Mesodermal cell (in vitro differentiated cells): ENCODE data around the gene CSN1S1. TPM values are rescaled to one million over a fixed set of nuclear protein-coding genes. Genes with fewer than 3 reads are reported as not detected.

Source experiments
- H3K27ac ChIP-seq: 2 replicates; pipeline ENCODE4 v1.7.0; 2013; ENCODE audit warnings: mild to moderate bottlenecking, low read depth, low read length, moderate library complexity; ENCODE audit not compliant: severe bottlenecking
- H3K36me3 ChIP-seq: 2 replicates; pipeline ENCODE4 v1.7.1; 2013; ENCODE audit warnings: mild to moderate bottlenecking, low read length, moderate library complexity; ENCODE audit not compliant: control insufficient read depth, insufficient read depth
- H3K4me1 ChIP-seq: one replicate; pipeline ENCODE4 v1.7.1; 2013; ENCODE audit warnings: mild to moderate bottlenecking, low read length; ENCODE audit not compliant: insufficient read depth, control insufficient read depth, poor library complexity, severe bottlenecking
- H3K4me3 ChIP-seq: 2 replicates; pipeline ENCODE4 v1.7.0; 2013; ENCODE audit warnings: low read length, control low read depth, mild to moderate bottlenecking; ENCODE audit not compliant: insufficient read depth, poor library complexity, severe bottlenecking; ENCODE audit errors: extremely low read depth
- H3K9me3 ChIP-seq: 2 replicates; pipeline ENCODE4 v1.7.1; 2013; ENCODE audit warnings: mild to moderate bottlenecking, low read length, moderate library complexity; ENCODE audit not compliant: control insufficient read depth
- WGBS, 2 experiments: methylation state at CpG; one replicate each; pipeline ENCODE4 v1.1.5; 2013; ENCODE audit warnings: missing lambda C conversion rate in 2 of 2; ENCODE audit not compliant: insufficient coverage in 2 of 2; 5-methylcytosine and 5-hydroxymethylcytosine counted together
- polyA plus RNA-seq, 2 experiments: library from polyadenylated mRNA; stranded (reverse); fragments of 50-300 nt; gene quantifications; one replicate each; pipeline ENCODE4 v1.2.3, GENCODE V29; 2013

The CSN1S1 gene, protein sequence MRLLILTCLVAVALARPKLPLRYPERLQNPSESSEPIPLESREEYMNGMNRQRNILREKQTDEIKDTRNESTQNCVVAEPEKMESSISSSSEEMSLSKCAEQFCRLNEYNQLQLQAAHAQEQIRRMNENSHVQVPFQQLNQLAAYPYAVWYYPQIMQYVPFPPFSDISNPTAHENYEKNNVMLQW
- not detected for polyA plus RNA-seq (2013, experiment 1 of 2)
- polyA plus RNA-seq (2013, experiment 2 of 2) = not detected

DNA sequence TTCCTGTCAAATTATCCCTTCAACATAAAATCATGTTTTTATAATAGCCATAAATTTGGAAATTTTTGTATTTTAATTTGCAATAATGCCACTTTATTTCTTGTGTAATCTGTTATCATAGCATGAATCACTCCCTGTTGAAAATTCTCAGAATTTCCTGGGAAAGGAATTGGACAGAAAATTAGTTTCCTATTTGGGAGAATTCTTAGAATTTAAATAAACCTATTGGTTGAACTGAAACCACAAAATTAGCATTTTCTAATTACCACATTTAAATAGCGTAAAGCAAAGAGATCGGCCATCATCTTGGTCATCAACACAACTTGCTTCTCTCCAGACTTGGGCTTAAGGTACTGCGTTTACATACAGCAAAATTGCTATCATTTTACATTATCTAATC is at the start of gene CSN1S1:
Gene CSN1S1, plus strand, starts transcription at position 301 of the 400 bp plus-strand sequence. CDS start 1,488 bp downstream, outside the sequence.
- WGBS, 2 experiments = 94 to 100% methylated on average over 2 to 3 of the region's 3 CpGs
- Histone ChIP-seq H3K36me3 (no peaks in the 10 kb centered on the region), H3K4me1 (peaks cover 6% of the 10 kb centered on the region), H3K9me3 (no peaks in the 10 kb centered on the region), H3K4me3 (no peak within 1 kb of the TSS), H3K27ac (no peak within 1 kb of the TSS)

DNA sequence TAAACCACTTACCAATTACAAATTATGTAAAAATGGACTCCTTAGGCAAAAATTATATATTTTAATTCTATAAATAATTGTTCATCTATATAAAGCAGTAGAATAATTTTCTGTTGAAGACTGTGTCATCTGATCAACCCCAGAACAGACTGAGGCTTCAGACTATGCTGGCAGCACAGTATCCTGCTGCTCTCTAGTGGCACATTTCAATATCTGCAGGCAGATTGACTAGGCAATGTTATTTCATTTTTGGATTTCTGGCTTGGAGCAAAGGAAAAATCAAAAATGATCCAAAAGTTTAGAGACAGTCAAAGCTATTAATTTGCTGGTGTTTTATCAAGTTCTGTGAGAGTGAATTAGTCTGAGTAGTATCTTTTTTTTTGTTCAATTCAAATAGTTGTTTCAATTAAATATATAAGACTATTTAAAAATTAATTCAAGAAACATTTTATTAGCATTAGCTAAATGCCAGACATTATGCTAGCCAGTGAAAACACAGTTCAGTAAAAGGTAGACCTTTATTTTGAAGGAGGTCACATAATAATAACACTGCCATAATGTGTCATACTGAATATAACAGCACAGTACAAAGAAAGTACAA is 49.6 kb upstream of the CSN1S1 start:
- H3K27ac ChIP-seq = no peak overlapping the region
- no peaks in the 10 kb centered on the region for H3K36me3 ChIP-seq
- no peak overlapping the region for H3K4me3 ChIP-seq
- peaks cover 9% of the 10 kb centered on the region for H3K9me3 ChIP-seq
- no peaks in the 10 kb centered on the region for H3K4me1 ChIP-seq

DNA sequence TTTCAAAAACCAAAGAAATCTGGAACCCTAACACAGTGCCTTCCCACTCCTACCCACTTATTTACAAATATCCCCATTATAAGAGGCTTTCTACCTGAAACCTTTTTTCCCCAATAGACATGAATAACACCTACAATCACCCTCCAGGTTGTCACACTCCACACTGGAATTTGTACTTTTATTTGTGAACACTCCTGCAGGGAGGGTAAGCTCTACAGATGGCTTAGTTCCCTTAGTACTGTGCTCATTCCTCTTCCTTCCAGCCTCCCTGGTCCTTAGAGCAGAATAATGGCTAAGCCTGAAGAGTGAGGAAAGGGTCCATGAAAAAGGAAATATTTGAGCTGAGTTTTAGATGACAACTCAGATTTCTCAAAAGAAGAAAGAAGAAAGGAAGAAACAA is 48.7 kb upstream of the CSN1S1 start:
- H3K36me3 ChIP-seq = no peaks in the 10 kb centered on the region
- H3K4me3 ChIP-seq = no peak overlapping the region
- no peaks in the 10 kb centered on the region for H3K4me1 ChIP-seq
- H3K9me3 ChIP-seq = peaks cover 9% of the 10 kb centered on the region
- no peak overlapping the region for H3K27ac ChIP-seq

DNA sequence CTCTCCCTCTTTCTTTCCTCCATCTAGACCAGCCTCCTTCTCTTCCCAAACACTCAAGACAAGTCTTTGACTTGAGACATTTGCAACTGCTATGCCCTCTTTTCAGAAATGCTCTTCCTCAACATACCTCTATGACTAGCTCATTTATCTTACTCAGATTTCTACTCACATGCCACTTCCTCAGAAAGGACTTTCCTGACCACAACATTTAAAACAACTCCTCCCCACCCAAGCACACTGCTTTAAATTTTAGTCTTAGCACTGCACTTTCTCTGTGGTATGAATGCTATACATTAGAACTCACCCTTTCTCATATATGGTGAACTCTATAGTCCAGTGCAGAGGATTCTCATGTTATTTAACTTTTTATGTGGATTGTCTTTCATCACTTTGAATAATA is 42.5 kb upstream of the CSN1S1 start:
- Histone ChIP-seq H3K27ac (no peak overlapping the region), H3K36me3 (no peaks in the 10 kb centered on the region), H3K9me3 (peaks cover 6% of the 10 kb centered on the region), H3K4me3 (no peak overlapping the region), H3K4me1 (no peaks in the 10 kb centered on the region)

DNA sequence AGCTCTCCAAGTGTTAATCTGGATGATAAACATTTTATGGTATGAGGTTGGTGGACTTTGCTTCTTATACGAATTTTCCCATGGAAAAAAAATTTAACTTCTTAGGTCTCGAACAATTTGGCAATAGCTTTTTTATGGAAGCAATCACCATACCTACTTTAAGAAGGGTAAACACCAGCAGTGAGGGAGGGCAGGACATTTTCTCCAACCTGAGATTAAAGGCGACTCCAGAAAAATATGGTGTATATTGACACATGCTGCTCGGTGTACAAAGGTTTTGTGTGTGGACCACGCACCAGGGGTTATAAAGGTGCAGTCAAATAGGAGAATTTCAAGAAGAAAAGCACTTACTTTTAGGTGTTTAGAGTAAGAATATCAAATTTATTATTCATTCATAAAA is 36.7 kb upstream of the CSN1S1 start:
- Histone ChIP-seq H3K36me3 (no peaks in the 10 kb centered on the region), H3K4me3 (no peak overlapping the region), H3K9me3 (no peaks in the 10 kb centered on the region), H3K4me1 (no peaks in the 10 kb centered on the region), H3K27ac (no peak overlapping the region)
- WGBS, 2 experiments = 85% methylated on average over 3 of the region's 5 CpGs; no CpG with 5 or more reads in 1 of the 2 experiments

DNA sequence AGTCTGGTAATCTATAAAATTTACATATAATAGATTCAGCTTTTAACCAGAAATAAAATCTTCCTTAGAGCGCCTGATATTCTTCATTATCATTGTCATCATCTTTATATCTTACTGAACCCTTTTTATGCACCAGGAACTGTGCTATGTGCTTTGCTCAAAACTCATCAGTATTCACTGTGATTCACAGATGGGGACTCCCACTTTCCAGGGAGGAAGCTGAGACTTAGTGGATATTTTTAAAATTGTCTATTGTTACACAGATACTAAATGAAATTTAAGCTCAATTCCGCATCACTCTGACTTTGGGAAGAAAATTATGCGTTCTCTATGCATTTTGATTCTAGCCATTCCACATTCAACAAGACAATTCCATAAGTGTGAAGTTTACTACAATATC is 36.1 kb upstream of the CSN1S1 start:
- 80% methylated on average over 1 of the region's 3 CpGs; no CpG with 5 or more reads in 1 of the 2 experiments for WGBS, 2 experiments
- Histone ChIP-seq H3K4me1 (no peaks in the 10 kb centered on the region), H3K9me3 (no peaks in the 10 kb centered on the region), H3K36me3 (no peaks in the 10 kb centered on the region), H3K4me3 (no peak overlapping the region), H3K27ac (no peak overlapping the region)

DNA sequence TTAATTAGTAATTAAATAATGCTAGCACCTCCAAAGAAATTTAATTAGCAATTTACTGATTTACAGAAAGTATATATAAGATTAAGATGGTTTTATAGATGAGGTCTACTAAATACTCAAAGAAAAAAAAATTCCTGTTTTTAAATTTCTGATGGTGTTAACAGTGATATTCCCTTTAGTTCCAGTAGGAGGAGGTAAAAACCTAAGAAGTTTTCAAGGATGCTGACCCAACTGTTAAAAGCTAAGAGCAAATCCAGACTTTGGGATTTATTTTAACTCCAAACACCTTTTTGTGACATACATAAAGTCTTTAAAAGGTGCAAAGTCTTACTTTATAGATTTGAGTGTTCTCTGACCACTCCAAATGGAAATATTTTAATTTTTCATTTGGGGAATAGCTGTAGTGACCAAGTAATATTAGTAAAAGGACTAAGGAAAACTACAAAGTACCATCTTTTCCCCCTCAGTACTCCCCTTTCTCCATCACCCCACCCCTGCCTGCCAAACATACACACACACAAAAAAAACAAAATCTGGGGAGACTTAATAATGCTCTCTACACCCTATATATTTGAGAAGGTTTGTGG is 34.2 kb upstream of the CSN1S1 start:
- H3K4me3 ChIP-seq = no peak overlapping the region
- no peaks in the 10 kb centered on the region for H3K9me3 ChIP-seq
- H3K36me3 ChIP-seq = no peaks in the 10 kb centered on the region
- H3K4me1 ChIP-seq = no peaks in the 10 kb centered on the region
- no peak overlapping the region for H3K27ac ChIP-seq

DNA sequence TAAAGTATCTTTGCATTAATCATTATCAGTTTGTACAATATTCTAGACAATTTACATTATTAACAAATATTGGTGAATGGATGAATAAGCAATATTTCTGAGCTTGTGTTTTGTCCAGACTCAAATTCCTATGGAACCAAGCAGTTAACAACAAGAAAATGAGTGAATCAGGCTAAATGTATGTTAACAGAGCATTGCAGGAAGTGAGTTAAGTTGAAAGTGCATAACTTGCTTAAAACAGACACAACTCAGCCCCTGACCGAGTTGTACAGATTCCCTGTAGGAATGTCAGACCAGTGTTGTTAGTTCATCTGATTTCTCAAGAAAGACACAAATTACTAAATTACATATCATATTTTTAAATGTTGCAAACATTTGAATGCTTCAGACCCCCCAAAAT is 23.7 kb upstream of the CSN1S1 start:
- H3K4me1 ChIP-seq = no peaks in the 10 kb centered on the region
- no peaks in the 10 kb centered on the region for H3K36me3 ChIP-seq
- H3K9me3 ChIP-seq = no peaks in the 10 kb centered on the region
- H3K27ac ChIP-seq = peak overlapping the region; percentile 85
- H3K4me3 ChIP-seq = no peak overlapping the region
- no CpG with 5 or more reads among the region's 1 CpG for WGBS, 2 experiments

DNA sequence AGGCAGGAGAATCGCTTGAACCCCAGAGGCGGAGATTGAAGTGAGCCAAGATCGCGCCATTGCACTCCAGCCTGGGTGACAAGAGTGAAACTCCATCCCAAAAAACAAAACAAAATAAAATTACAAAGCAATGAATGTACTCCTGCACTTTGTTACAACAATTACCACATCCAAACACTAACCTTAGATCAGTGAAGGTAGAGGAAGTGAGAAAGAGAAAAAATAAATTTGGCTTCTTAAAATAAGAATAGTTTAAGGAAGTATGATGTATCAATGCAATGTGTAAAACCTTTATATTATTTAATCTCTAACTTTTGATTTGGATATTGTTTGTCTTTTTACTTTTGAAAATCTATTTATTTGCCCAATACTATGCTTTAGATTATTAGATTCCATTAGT is 21.7 kb upstream of the CSN1S1 start:
- Histone ChIP-seq H3K4me1 (no peaks in the 10 kb centered on the region), H3K4me3 (no peak overlapping the region), H3K27ac (no peak overlapping the region), H3K9me3 (no peaks in the 10 kb centered on the region), H3K36me3 (no peaks in the 10 kb centered on the region)
- 100% methylated on average over 4 of the region's 4 CpGs; no CpG with 5 or more reads in 1 of the 2 experiments for WGBS, 2 experiments

DNA sequence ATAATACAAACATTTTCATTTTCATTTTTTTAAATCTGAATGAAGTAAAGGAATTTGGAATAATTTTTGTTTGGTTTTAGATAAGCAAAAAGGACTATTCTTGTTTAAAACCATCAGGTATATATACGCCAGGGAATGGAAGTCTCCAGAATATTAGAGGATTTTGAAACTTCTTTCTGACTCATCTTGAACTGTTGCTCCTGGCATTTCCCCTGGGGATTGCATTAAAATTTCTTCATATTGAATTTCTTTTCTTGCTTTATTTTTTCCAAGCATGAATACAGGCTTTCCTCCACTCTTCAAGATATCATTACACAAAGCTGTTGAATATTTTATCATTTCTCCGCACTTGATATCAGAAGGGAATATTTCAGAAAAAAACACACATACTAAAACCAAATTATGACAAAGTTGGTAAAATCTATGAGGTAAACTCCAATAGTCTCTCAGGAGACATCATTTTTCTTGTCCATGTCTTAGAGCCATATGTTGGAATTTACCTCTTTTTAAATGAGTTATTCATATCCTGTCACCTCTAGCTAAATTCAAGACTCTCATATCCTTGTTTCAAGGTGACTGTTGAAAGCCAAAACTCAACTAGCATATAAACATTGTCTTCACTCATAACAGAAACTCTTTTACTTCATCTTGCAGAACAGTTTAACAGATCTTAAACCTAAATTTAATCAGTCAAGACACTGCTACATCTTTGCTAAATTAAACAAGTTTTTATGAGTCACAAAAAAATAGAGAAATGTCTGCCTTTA is 20.7 kb upstream of the CSN1S1 start:
- Histone ChIP-seq H3K4me3 (no peak overlapping the region), H3K9me3 (no peaks in the 10 kb centered on the region), H3K4me1 (no peaks in the 10 kb centered on the region), H3K36me3 (no peaks in the 10 kb centered on the region), H3K27ac (no peak overlapping the region)
- 83% methylated on average over 1 of the region's 2 CpGs; no CpG with 5 or more reads in 1 of the 2 experiments for WGBS, 2 experiments

DNA sequence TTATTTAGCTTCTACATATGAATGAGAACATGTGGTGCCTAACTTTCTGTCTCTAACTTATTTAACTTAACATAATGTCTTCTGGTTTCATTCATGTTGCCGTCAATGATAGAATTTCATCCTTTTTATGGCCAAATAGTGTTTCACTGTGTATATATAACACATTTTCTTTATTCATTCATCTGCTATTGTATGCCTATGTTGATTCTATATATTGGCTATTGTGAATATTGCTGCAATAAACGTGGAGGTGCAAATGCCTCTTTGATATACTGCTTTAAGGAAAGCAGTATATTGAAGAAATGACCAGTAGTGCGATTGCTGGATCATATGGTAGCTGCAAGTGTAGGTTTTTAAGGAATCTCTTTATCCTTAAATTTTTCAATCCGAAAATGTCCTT is 10.0 kb upstream of the CSN1S1 start:
- Histone ChIP-seq H3K4me1 (no peaks in the 10 kb centered on the region), H3K4me3 (no peak overlapping the region), H3K27ac (no peak overlapping the region), H3K36me3 (no peaks in the 10 kb centered on the region), H3K9me3 (no peaks in the 10 kb centered on the region)
- 40% methylated on average over 1 of the region's 4 CpGs; no CpG with 5 or more reads in 1 of the 2 experiments for WGBS, 2 experiments
